SU-DHL-6 (cell line): ENCODE results near the gene CIB1.
"Not testable (repeated sequence)": the region's sequence is repeated elsewhere in the genome, so short reads cannot be mapped to it uniquely, and the experiment has no call there.

Experiments
- H2AFZ ChIP-seq: fragments of 200-600 bp; sonication (generic); 2 replicates; pipeline ENCODE4 v1.6.1; 2014; ENCODE audit warnings: low read depth, mild to moderate bottlenecking, moderate library complexity, mixed read lengths, antibody characterized with exemption, low read length; ENCODE audit not compliant: severe bottlenecking
- H3F3A ChIP-seq: fragments of 200-600 bp; shearing (Covaris generic); 2 replicates; pipeline ENCODE4 v1.6.0; 2016; ENCODE audit warnings: antibody characterized with exemption, mild to moderate bottlenecking; ENCODE audit not compliant: insufficient read depth
- H3K27ac ChIP-seq: fragments of 200-600 bp; sonication (generic); 2 replicates; pipeline ENCODE4 v1.5.1; 2016; ENCODE audit warnings: low read depth, mild to moderate bottlenecking, low read length, moderate library complexity, mixed read lengths
- H3K27me3 ChIP-seq: fragments of 200-600 bp; sonication (generic), shearing (Covaris generic); 2 replicates; pipeline ENCODE4 v1.6.0; 2014; ENCODE audit warnings: mild to moderate bottlenecking, low read length
- H3K36me3 ChIP-seq: fragments of 200-600 bp; sonication (generic); 2 replicates; pipeline ENCODE4 v1.6.1; 2014; ENCODE audit warnings: mild to moderate bottlenecking, low read length, mixed read lengths
- H3K4me2 ChIP-seq: fragments of 300-600, 200-600 bp; shearing (Covaris generic), sonication (generic); 2 replicates; pipeline ENCODE4 v1.6.0; 2014; ENCODE audit warnings: low read length, low read depth, mild to moderate bottlenecking; ENCODE audit not compliant: poor library complexity, severe bottlenecking
- H3K4me3 ChIP-seq: fragments of 200-600 bp; sonication (generic); 2 replicates; pipeline ENCODE4 v1.5.1; 2014; ENCODE audit warnings: antibody characterized with exemption, low read length, mild to moderate bottlenecking, mixed read lengths; ENCODE audit not compliant: insufficient read depth, poor library complexity, severe bottlenecking
- H3K79me2 ChIP-seq: fragments of 200-600 bp; sonication (generic); 2 replicates; pipeline ENCODE4 v1.6.1; 2014; ENCODE audit warnings: mild to moderate bottlenecking, low read length, moderate library complexity; ENCODE audit not compliant: insufficient read depth
- H3K9ac ChIP-seq: fragments of 200-600 bp; sonication (generic); 2 replicates; pipeline ENCODE4 v1.7.0; 2014; ENCODE audit warnings: mild to moderate bottlenecking, low read length
- H3K9me2 ChIP-seq: fragments of 200-600 bp; sonication (generic); replicated peaks from 2 replicates; pipeline ENCODE4 v1.6.1; 2014; ENCODE audit warnings: low read length; ENCODE audit not compliant: insufficient read depth
- H3K9me3 ChIP-seq: fragments of 200-600 bp; sonication (generic); 2 replicates; pipeline ENCODE4 v1.6.1; 2014; ENCODE audit warnings: low read length, mixed read lengths; ENCODE audit not compliant: insufficient read depth
- H4K20me1 ChIP-seq: fragments of 200-600 bp; sonication (generic); 2 replicates; pipeline ENCODE4 v1.6.1; 2014; ENCODE audit warnings: low read depth, mild to moderate bottlenecking, antibody characterized with exemption, low read length, moderate library complexity, mixed read lengths
- EZH2phosphoT487 ChIP-seq: fragments of 200-600 bp; sonication (generic), shearing (Covaris generic); conservative IDR thresholded peaks from 2 replicates; pipeline ENCODE4 v1.6.1; 2018; ENCODE audit warnings: mild to moderate bottlenecking, antibody characterized with exemption, low read length, moderate library complexity, mixed read lengths
- TF ChIP-seq, protein P1 (sequence below): fragments of 200-600 bp; sonication (generic); IDR thresholded peaks from one replicate; pipeline ENCODE4 v1.5.1; 2017; ENCODE audit warnings: antibody characterized with exemption, mild to moderate bottlenecking, low read length, moderate library complexity; ENCODE audit not compliant: insufficient read depth, poor library complexity, severe bottlenecking

The CIB1 gene

GRCh38 chr15:90189781-90190467 lies 43.8 kb downstream of the CIB1 start:
- no peaks in the 10 kb centered on the region for H3K27me3 ChIP-seq
- H3K27ac ChIP-seq: no peak overlapping the region
- no peaks in the 10 kb centered on the region for H3K9me2 ChIP-seq
- no peak overlapping the region for H3K4me2 ChIP-seq
- no peaks in the 10 kb centered on the region for H3K79me2 ChIP-seq
- no peaks in the 10 kb centered on the region for H3K36me3 ChIP-seq
- H3K9me3 ChIP-seq: no peaks in the 10 kb centered on the region
- H2AFZ ChIP-seq: no peak overlapping the region
- TF ChIP-seq, protein P1, sequence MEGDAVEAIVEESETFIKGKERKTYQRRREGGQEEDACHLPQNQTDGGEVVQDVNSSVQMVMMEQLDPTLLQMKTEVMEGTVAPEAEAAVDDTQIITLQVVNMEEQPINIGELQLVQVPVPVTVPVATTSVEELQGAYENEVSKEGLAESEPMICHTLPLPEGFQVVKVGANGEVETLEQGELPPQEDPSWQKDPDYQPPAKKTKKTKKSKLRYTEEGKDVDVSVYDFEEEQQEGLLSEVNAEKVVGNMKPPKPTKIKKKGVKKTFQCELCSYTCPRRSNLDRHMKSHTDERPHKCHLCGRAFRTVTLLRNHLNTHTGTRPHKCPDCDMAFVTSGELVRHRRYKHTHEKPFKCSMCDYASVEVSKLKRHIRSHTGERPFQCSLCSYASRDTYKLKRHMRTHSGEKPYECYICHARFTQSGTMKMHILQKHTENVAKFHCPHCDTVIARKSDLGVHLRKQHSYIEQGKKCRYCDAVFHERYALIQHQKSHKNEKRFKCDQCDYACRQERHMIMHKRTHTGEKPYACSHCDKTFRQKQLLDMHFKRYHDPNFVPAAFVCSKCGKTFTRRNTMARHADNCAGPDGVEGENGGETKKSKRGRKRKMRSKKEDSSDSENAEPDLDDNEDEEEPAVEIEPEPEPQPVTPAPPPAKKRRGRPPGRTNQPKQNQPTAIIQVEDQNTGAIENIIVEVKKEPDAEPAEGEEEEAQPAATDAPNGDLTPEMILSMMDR: no peak
- no peak for TF ChIP-seq EZH2phosphoT487
- H3F3A ChIP-seq: peaks cover 13% of the 10 kb centered on the region
- no peak overlapping the region for H3K4me3 ChIP-seq
- 0 out of 2 replicates have a peak overlapping the region, but pooled peaks have one; percentile 54 for H3K9ac ChIP-seq
- no peaks in the 10 kb centered on the region for H4K20me1 ChIP-seq

DNA sequence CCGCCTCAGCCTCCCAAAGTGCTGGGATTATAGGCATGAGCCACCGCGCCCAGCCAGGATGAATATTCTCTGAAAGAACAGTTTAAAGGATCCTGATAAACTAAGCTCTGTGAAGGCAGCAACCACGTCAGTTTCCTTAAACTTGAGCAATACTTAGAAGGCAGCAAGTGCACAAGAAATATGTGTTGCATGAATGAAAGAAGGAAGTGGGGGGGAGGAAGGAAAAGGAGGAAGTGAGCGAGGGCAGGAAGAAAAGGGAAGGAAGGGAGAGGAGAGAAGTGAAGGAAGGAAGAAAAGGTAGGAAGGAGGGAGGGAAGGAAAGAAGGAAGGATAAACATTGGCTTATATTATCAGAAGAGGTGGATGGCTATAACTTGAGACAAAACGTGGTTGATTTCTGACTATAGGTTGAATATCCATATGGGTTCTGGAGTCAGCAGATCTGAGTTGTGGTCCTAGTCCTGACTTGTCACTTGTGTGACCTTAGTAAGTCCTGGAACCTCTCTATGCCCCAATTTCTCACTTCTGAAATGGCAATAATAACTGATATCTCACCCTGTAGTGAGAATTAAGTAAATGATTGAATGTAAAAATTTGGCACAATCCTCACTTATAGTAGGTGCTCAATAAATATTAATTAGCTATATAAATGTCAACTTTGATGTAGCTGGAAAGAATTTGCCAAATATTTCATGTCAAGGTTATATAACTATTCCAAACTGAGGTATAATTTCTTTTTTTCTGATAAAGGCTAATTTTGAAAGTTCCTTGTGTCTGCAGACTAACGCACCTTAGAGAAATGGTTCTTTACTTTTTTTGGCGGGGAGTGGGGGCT lies 44.6 kb downstream of the CIB1 start:
- H3K27ac ChIP-seq: no peak overlapping the region
- H3F3A ChIP-seq: peaks cover 13% of the 10 kb centered on the region
- no peak overlapping the region for H3K9ac ChIP-seq
- no peaks in the 10 kb centered on the region for H3K27me3 ChIP-seq
- no peaks in the 10 kb centered on the region for H3K79me2 ChIP-seq
- H2AFZ ChIP-seq: no peak overlapping the region
- no peak overlapping the region for H3K4me2 ChIP-seq
- no peaks in the 10 kb centered on the region for H3K9me2 ChIP-seq
- no peaks in the 10 kb centered on the region for H4K20me1 ChIP-seq
- TF ChIP-seq, protein P1: no peak
- no peak for TF ChIP-seq EZH2phosphoT487
- H3K9me3 ChIP-seq: no peaks in the 10 kb centered on the region
- H3K4me3 ChIP-seq: no peak overlapping the region
- H3K36me3 ChIP-seq: no peaks in the 10 kb centered on the region

- H3K27ac ChIP-seq, H3K4me2 ChIP-seq, H3K79me2 ChIP-seq, H3K9me2 ChIP-seq, H3K27me3 ChIP-seq, H3K36me3 ChIP-seq, H3K4me3 ChIP-seq, H4K20me1 ChIP-seq, H3K9me3 ChIP-seq, H2AFZ ChIP-seq, H3K9ac ChIP-seq: not testable (repeated sequence)
- H3F3A ChIP-seq: peaks cover 18% of the 10 kb centered on the region
These were observed 45.7 kb downstream of the CIB1 start for GRCh38 chr15:90188065-90188464.

- Histone ChIP-seq H2AFZ (no peak overlapping the region), H3K36me3 (no peaks in the 10 kb centered on the region), H3K79me2 (no peaks in the 10 kb centered on the region), H3K4me3 (no peak overlapping the region), H4K20me1 (no peaks in the 10 kb centered on the region), H3K9me3 (no peaks in the 10 kb centered on the region), H3K4me2 (no peak overlapping the region), H3K9ac (no peak overlapping the region), H3K27ac (no peak overlapping the region), H3K9me2 (no peaks in the 10 kb centered on the region), H3K27me3 (no peaks in the 10 kb centered on the region), H3F3A (peaks cover 18% of the 10 kb centered on the region)
- TF ChIP-seq, protein P1: no peak
- no peak for TF ChIP-seq EZH2phosphoT487
These were observed 46.4 kb downstream of the CIB1 start for GRCh38 chr15:90187257-90187868.
